ENCODE measurements around the gene FYN. TPM values are rescaled to one million over a fixed set of nuclear protein-coding genes. Genes with fewer than 3 reads are reported as not detected.

Gene FYN
- total RNA-seq, 1 experiment from 2014 or later = 249 TPM

DNA sequence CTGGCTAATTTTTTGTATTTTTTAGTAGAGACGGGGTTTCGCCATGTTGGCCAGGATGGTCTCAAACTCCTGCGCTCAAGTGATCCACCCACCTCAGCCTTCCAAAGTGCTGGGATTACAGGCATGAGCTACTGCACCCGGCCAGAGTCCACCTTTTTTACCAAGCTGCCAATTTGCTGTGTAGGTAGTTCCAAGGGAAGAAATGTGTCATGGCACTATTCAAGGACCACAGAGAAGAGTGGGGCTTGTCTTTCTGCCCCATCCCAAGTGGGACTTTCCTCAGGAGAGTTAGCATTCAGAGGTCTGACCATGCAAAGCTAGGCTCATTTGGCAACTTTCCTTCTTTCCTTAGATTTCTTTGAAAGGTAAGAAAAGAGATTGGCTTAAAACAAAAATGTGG, 155.6 kb downstream of the FYN start:
- H3K9me2 ChIP-seq (replicated peaks; ENCODE audit: insufficient read depth, low read length) = no peaks in the 10 kb centered on the region
- peaks cover 13% of the 10 kb centered on the region for H3K4me1 ChIP-seq (ENCODE audit: low read length)
- H3K4me3 ChIP-seq (ENCODE audit: low read length) = no peak overlapping the region
- H3K36me3 ChIP-seq (ENCODE audit: insufficient read depth, low read length) = peaks cover 27% of the 10 kb centered on the region
- H3K79me2 ChIP-seq (ENCODE audit: low read length) = peaks cover 37% of the 10 kb centered on the region
- H3K9ac ChIP-seq (ENCODE audit: low read length) = no peak overlapping the region
- no peak overlapping the region for H3K4me2 ChIP-seq (ENCODE audit: low read depth, low read length, poor library complexity, severe bottlenecking)
- H3K9me3 ChIP-seq (ENCODE audit: low read length) = no peaks in the 10 kb centered on the region
- H4K20me1 ChIP-seq (ENCODE audit: insufficient read depth, low read depth, low read length) = no peaks in the 10 kb centered on the region
- H2AFZ ChIP-seq (ENCODE audit: low read length) = no peak overlapping the region
- H3K27me3 ChIP-seq (ENCODE audit: low read length) = no peaks in the 10 kb centered on the region
- no peak overlapping the region for H3K27ac ChIP-seq (ENCODE audit: low read length)
- no peak for DNase-seq

DNA sequence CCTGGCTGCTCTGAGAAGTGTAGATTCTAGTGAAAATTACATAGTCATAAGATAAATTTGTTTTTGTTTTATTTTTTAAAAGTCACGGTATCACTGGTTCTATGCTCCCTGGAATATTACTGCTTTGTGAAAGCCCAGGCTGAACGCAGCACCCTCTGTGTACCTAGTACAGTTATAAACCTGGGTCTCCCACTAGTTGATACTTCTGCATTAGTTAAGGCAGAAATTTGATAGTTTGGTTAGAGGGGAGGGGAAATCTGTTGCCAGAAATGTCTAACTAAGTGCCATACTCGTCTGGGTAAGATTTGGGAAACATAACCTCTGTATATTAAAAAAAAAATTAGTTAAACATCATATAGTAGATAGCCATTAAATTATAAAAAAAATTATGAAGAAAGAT, 156.9 kb downstream of the FYN start:
- no peaks in the 10 kb centered on the region for H3K9me2 ChIP-seq (replicated peaks; ENCODE audit: insufficient read depth, low read length)
- H4K20me1 ChIP-seq (ENCODE audit: insufficient read depth, low read depth, low read length) = no peaks in the 10 kb centered on the region
- H3K27me3 ChIP-seq (ENCODE audit: low read length) = no peaks in the 10 kb centered on the region
- no peak overlapping the region for H3K9ac ChIP-seq (ENCODE audit: low read length)
- no peaks in the 10 kb centered on the region for H3K9me3 ChIP-seq (ENCODE audit: low read length)
- H3K36me3 ChIP-seq (ENCODE audit: insufficient read depth, low read length) = peaks cover 27% of the 10 kb centered on the region
- H3K79me2 ChIP-seq (ENCODE audit: low read length) = peaks cover 24% of the 10 kb centered on the region
- no peak overlapping the region for H3K4me2 ChIP-seq (ENCODE audit: low read depth, low read length, poor library complexity, severe bottlenecking)
- no peak overlapping the region for H3K4me3 ChIP-seq (ENCODE audit: low read length)
- H3K4me1 ChIP-seq (ENCODE audit: low read length) = peaks cover 11% of the 10 kb centered on the region
- H3K27ac ChIP-seq (ENCODE audit: low read length) = 0 out of 2 replicates have a peak overlapping the region, but pooled peaks have one; percentile 17
- no peak for DNase-seq
- H2AFZ ChIP-seq (ENCODE audit: low read length) = no peak overlapping the region

DNA sequence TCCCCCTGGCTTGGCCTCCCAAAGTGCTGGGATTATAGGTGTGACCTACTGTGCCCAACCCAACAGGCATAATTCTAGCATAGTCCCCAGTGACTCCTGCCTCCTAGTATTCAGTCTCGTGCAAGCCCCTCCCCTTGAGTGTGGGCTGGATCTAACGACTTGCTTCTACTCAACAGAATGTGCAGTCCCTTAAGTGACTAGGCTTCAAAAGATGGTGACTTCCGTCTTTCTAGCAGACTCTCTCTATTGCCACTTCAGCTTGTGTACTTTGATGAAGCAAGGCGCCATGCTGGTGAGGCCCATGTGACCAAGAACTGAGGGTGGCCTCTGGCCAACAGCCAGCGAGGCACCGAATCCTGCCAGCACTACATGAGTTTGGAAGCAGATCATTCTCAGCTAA, 157.9 kb downstream of the FYN start:
- Histone ChIP-seq H3K4me3 (ENCODE audit: low read length) (no peak overlapping the region), H4K20me1 (ENCODE audit: insufficient read depth, low read depth, low read length) (no peaks in the 10 kb centered on the region), H3K4me2 (ENCODE audit: low read depth, low read length, poor library complexity, severe bottlenecking) (no peak overlapping the region), H3K36me3 (ENCODE audit: insufficient read depth, low read length) (peaks cover 27% of the 10 kb centered on the region), H3K9ac (ENCODE audit: low read length) (no peak overlapping the region), H3K9me3 (ENCODE audit: low read length) (no peaks in the 10 kb centered on the region), H3K27ac (ENCODE audit: low read length) (no peak overlapping the region), H3K4me1 (ENCODE audit: low read length) (peaks cover 20% of the 10 kb centered on the region), H3K9me2 (replicated peaks; ENCODE audit: insufficient read depth, low read length) (no peaks in the 10 kb centered on the region), H2AFZ (ENCODE audit: low read length) (no peak overlapping the region), H3K27me3 (ENCODE audit: low read length) (no peaks in the 10 kb centered on the region), H3K79me2 (ENCODE audit: low read length) (peaks cover 14% of the 10 kb centered on the region)
- DNase-seq = no peak

DNA sequence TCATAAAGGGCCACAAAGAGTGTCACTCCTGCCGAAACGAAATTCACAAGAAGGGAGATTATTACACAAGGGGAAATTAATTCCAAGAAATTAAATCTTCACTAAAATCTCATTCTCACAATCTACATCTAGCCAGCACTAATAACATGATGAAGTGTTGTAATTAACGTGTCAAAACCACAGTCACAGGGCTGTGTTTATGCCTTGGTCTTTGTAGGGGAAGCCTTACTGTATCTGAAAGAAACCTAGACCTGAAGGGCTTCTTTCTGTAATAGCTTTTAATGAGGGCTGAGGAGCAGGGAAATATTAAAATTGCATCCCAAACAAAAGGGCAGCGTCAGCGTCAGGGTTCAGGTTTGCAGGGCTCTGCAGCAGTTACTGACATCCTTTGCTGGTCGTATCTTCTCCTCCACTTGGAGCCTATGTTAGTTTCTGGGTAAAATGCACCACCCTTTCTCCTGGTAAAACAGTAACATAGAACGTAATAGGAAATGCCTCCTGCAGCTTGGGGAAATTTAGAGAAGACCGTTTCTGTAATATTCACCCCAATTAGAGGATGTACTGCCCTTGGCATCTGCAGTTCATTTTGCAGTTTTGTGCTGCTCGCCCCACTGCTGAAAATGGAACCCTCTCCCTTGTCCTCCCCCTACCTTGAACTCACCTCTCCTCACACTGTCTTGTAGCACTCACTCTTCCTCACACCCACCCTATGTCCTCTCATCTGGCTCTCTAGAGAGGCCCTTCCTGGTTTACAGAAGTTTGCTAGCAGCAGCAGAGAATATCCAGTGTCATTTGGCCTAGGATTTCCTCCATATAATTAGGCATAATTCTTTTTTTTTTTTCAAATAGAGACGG, 158.6 kb downstream of the FYN start:
- no peak overlapping the region for H3K27ac ChIP-seq (ENCODE audit: low read length)
- no peak overlapping the region for H3K9ac ChIP-seq (ENCODE audit: low read length)
- peaks cover 24% of the 10 kb centered on the region for H3K36me3 ChIP-seq (ENCODE audit: insufficient read depth, low read length)
- H3K4me2 ChIP-seq (ENCODE audit: low read depth, low read length, poor library complexity, severe bottlenecking) = no peak overlapping the region
- no peak overlapping the region for H3K4me3 ChIP-seq (ENCODE audit: low read length)
- peaks cover 22% of the 10 kb centered on the region for H3K4me1 ChIP-seq (ENCODE audit: low read length)
- DNase-seq = no peak
- peaks cover 7% of the 10 kb centered on the region; the same call in 1 of the 2 replicates for H3K79me2 ChIP-seq (ENCODE audit: low read length)
- H2AFZ ChIP-seq (ENCODE audit: low read length) = no peak overlapping the region
- no peaks in the 10 kb centered on the region for H3K9me3 ChIP-seq (ENCODE audit: low read length)
- no peaks in the 10 kb centered on the region for H3K9me2 ChIP-seq (replicated peaks; ENCODE audit: insufficient read depth, low read length)
- H3K27me3 ChIP-seq (ENCODE audit: low read length) = no peaks in the 10 kb centered on the region
- no peaks in the 10 kb centered on the region for H4K20me1 ChIP-seq (ENCODE audit: insufficient read depth, low read depth, low read length)

DNA sequence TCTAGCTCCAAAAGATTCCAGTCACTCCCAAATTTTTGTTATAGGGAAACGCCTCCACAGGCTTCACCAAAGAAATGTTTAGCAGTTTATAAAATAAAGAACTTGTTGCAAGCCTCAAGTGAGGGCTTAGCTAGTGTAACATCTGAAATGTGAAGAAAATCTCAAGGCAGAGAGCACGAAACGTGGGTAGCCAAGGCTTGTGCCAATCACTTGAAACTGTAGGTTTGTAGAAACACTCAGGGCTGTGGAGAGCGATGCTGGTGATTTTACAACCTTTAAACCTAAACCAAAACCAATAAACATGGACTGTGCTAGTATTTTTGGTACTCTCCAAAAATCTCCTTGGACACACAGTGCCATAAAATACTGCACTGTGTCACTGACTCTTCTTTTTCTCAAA, 159.4 kb downstream of the FYN start:
- no peak overlapping the region for H3K4me2 ChIP-seq (ENCODE audit: low read depth, low read length, poor library complexity, severe bottlenecking)
- no peak overlapping the region for H2AFZ ChIP-seq (ENCODE audit: low read length)
- H3K9ac ChIP-seq (ENCODE audit: low read length) = no peak overlapping the region
- H3K27ac ChIP-seq (ENCODE audit: low read length) = peak overlapping the region; percentile 28; the same call in 1 of the 2 replicates
- H3K9me2 ChIP-seq (replicated peaks; ENCODE audit: insufficient read depth, low read length) = no peaks in the 10 kb centered on the region
- peaks cover 24% of the 10 kb centered on the region for H3K4me1 ChIP-seq (ENCODE audit: low read length)
- H3K4me3 ChIP-seq (ENCODE audit: low read length) = no peak overlapping the region
- peaks cover 5% of the 10 kb centered on the region; the same call in 1 of the 2 replicates for H3K79me2 ChIP-seq (ENCODE audit: low read length)
- H4K20me1 ChIP-seq (ENCODE audit: insufficient read depth, low read depth, low read length) = no peaks in the 10 kb centered on the region
- DNase-seq = no peak
- H3K9me3 ChIP-seq (ENCODE audit: low read length) = no peaks in the 10 kb centered on the region
- H3K27me3 ChIP-seq (ENCODE audit: low read length) = no peaks in the 10 kb centered on the region
- H3K36me3 ChIP-seq (ENCODE audit: insufficient read depth, low read length) = peaks cover 18% of the 10 kb centered on the region

DNA sequence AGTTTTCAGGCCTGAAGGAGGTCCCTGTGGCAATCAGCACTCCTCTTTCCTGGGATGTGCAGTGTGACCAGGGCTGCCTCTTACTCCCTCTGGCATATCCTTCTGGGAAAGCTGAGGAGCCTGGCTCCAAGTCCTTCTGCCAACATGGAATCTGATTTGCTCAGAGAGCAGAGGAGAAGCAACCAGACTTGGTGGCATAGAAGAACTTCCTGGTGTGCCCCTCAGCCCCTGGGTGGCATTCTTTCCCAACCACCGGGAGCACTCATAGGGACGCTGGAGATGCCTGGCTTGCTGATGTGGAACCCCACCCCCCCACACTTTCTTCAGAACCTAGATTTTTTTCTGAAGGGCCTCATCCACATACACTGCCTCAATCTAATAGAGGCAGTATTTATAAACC, 160.0 kb downstream of the FYN start:
- no peak overlapping the region for H3K27ac ChIP-seq (ENCODE audit: low read length)
- H3K9me3 ChIP-seq (ENCODE audit: low read length) = no peaks in the 10 kb centered on the region
- DNase-seq = no peak
- no peaks in the 10 kb centered on the region for H3K27me3 ChIP-seq (ENCODE audit: low read length)
- no peak overlapping the region for H2AFZ ChIP-seq (ENCODE audit: low read length)
- H3K9ac ChIP-seq (ENCODE audit: low read length) = no peak overlapping the region
- peaks cover 26% of the 10 kb centered on the region for H3K4me1 ChIP-seq (ENCODE audit: low read length)
- H3K9me2 ChIP-seq (replicated peaks; ENCODE audit: insufficient read depth, low read length) = no peaks in the 10 kb centered on the region
- H4K20me1 ChIP-seq (ENCODE audit: insufficient read depth, low read depth, low read length) = no peaks in the 10 kb centered on the region
- H3K4me3 ChIP-seq (ENCODE audit: low read length) = no peak overlapping the region
- peaks cover 8% of the 10 kb centered on the region; the same call in 1 of the 2 replicates for H3K79me2 ChIP-seq (ENCODE audit: low read length)
- H3K4me2 ChIP-seq (ENCODE audit: low read depth, low read length, poor library complexity, severe bottlenecking) = no peak overlapping the region
- H3K36me3 ChIP-seq (ENCODE audit: insufficient read depth, low read length) = peaks cover 14% of the 10 kb centered on the region

DNA sequence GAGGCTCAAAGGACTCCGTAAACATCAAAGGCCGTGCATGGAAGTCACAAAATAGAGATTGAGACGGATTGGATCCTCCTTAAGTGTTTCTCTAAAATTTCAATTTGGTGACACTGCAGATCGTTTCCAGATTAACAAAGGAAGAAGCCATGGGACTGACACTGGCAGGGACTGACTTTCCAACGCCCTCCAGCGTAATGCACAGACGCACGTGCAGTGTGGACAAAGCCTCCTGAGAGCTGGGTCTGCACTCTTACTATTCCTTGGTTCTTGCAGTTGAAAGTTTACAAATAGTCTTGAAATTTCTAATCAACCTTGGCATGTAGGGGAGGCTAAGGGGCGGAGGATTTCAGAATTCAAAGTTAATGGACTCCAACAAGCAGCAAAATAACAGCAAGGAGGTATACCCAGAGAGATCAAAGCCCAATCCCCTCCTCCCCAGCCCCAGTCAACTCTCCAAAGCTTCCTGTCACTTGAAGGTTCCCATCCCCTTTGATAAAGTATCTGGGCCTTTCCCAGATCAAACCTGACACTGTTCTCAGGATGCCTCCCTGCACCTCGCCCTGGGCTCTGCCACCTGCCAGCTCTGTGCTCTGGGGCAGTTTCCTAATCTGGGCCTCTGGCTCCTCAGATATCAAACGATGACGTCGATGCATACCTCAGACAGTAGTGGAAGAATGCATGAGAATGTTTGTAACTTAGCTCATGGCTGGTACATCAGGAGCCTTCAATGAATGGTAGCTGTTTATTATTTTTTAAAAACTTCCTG, 161.1 kb downstream of the FYN start:
- Histone ChIP-seq H3K4me1 (ENCODE audit: low read length) (peaks cover 32% of the 10 kb centered on the region), H3K27ac (ENCODE audit: low read length) (no peak overlapping the region), H3K9me3 (ENCODE audit: low read length) (no peaks in the 10 kb centered on the region), H3K27me3 (ENCODE audit: low read length) (no peaks in the 10 kb centered on the region), H3K9me2 (replicated peaks; ENCODE audit: insufficient read depth, low read length) (no peaks in the 10 kb centered on the region), H3K4me3 (ENCODE audit: low read length) (no peak overlapping the region), H3K79me2 (ENCODE audit: low read length) (peaks cover 8% of the 10 kb centered on the region; the same call in 1 of the 2 replicates), H2AFZ (ENCODE audit: low read length) (no peak overlapping the region), H4K20me1 (ENCODE audit: insufficient read depth, low read depth, low read length) (no peaks in the 10 kb centered on the region), H3K9ac (ENCODE audit: low read length) (no peak overlapping the region), H3K36me3 (ENCODE audit: insufficient read depth, low read length) (peaks cover 18% of the 10 kb centered on the region), H3K4me2 (ENCODE audit: low read depth, low read length, poor library complexity, severe bottlenecking) (no peak overlapping the region)
- DNase-seq = no peak

DNA sequence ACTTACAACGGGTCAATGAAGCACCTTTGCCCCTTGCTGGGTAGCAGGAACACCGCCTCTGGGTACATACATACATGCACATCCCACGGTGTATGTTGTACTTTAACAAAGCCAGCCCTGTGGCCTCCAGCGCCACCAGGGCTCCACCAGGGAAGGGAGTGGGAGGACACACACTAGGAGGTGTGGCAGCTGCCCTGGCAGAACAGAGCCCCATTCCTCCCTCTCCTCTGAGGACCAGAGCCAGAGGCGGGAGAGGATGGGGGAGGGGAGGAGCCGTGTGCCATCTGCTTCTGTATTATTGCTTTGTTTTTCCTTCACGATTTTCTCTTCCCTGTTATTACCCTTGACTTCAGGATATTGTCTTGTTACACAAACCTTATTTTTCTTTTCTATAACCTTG, 161.8 kb downstream of the FYN start:
- peaks cover 23% of the 10 kb centered on the region for H3K36me3 ChIP-seq (ENCODE audit: insufficient read depth, low read length)
- no peaks in the 10 kb centered on the region for H3K9me2 ChIP-seq (replicated peaks; ENCODE audit: insufficient read depth, low read length)

More for the DNA sequence above, 161.8 kb downstream of the FYN start:
- Histone ChIP-seq H3K79me2 (ENCODE audit: low read length) (peaks cover 8% of the 10 kb centered on the region; the same call in 1 of the 2 replicates), H3K27me3 (ENCODE audit: low read length) (no peaks in the 10 kb centered on the region), H3K9ac (ENCODE audit: low read length) (no peak overlapping the region), H2AFZ (ENCODE audit: low read length) (no peak overlapping the region), H3K4me1 (ENCODE audit: low read length) (peaks cover 38% of the 10 kb centered on the region), H3K27ac (ENCODE audit: low read length) (peak overlapping the region; percentile 35; the same call in 1 of the 2 replicates), H3K4me2 (ENCODE audit: low read depth, low read length, poor library complexity, severe bottlenecking) (no peak overlapping the region), H3K4me3 (ENCODE audit: low read length) (no peak overlapping the region), H4K20me1 (ENCODE audit: insufficient read depth, low read depth, low read length) (no peaks in the 10 kb centered on the region), H3K9me3 (ENCODE audit: low read length) (no peaks in the 10 kb centered on the region)
- no peak for DNase-seq

Measured in Karpas-422 (cell line).